ENCODE measurements around the gene ZER1. TPM values are rescaled to one million over a fixed set of nuclear protein-coding genes. Genes with fewer than 3 reads are reported as not detected.

Gene ZER1
- total and polyA plus RNA-seq, 2 of the 8 experiments (the other 6 are each of a cell fraction or from before 2014, with no cell fraction given) = 20.5 to 26.6 TPM

GRCh38 chr9:128750926-128751595, 20.7 kb downstream of the ZER1 start:
- Histone ChIP-seq H4K8ac (ENCODE audit: extremely low read depth, insufficient read depth, low read length) (no peak overlapping the region), H2BK5ac (ENCODE audit: low read depth, low read length) (no peak overlapping the region), H4K91ac (replicated peaks; ENCODE audit: insufficient read length, low read length) (no peak overlapping the region), H2BK12ac (ENCODE audit: low read depth, low read length) (no peak overlapping the region), H3K9ac (replicated peaks in 1 of 4; ENCODE audit: extremely low read depth in 1 of 4, low read depth in 3 of 4, low read length in 3 of 4) (no peak overlapping the region), H3K56ac (replicated peaks; ENCODE audit: insufficient read length, low read depth, low read length) (no peak overlapping the region), H2BK20ac (ENCODE audit: low read length) (no peak overlapping the region), H3K23me2 (ENCODE audit: low read depth, low read length) (no peaks in the 10 kb centered on the region), H3K4me3 (ENCODE audit: extremely low read depth in 1 of 4, insufficient read depth in 2 of 4, low read depth in 3 of 4, low read length in 4 of 4) (no peak overlapping the region), H3K4me2 (ENCODE audit: insufficient read depth in 1 of 2, low read depth in 2 of 2, low read length in 2 of 2) (no peak overlapping the region), H3K9me3 (ENCODE audit: insufficient read depth in 2 of 2, low read depth in 1 of 2, low read length in 1 of 2) (no peaks in the 10 kb centered on the region), H3K18ac (ENCODE audit: extremely low read depth, low read length) (no peak overlapping the region), H3K23ac (ENCODE audit: insufficient read length) (no peak overlapping the region), H3K4me1 (replicated peaks in 1 of 4; ENCODE audit: control insufficient read depth in 3 of 4, insufficient read depth in 4 of 4, low read length in 3 of 4) (no peaks in the 10 kb centered on the region), H3K27me3 (replicated peaks in 1 of 4; ENCODE audit: control insufficient read depth in 3 of 4, extremely low read depth in 1 of 4, insufficient read depth in 3 of 4, low read length in 3 of 4) (no peaks in the 10 kb centered on the region), H2BK120ac (replicated peaks; ENCODE audit: low read depth, low read length) (no peak overlapping the region), H3K36me3 (ENCODE audit: control insufficient read depth in 2 of 4, insufficient read depth in 4 of 4, low read length in 3 of 4) (peaks cover 0 to 8% (median 4%) of the 10 kb centered on the region in 4 experiments; a peak in 4 of 8 replicates), H2AFZ (ENCODE audit: low read length) (no peak overlapping the region), H2AK5ac (ENCODE audit: low read depth, low read length) (no peak overlapping the region), H3K79me2 (ENCODE audit: control insufficient read depth in 1 of 2, insufficient read depth in 2 of 2, low read length in 2 of 2) (no peaks in the 10 kb centered on the region), H3K4ac (replicated peaks; ENCODE audit: insufficient read length, low read depth, low read length) (no peak overlapping the region), H4K5ac (ENCODE audit: insufficient read length, low read depth, low read length) (no peak overlapping the region), H2BK15ac (ENCODE audit: low read length) (no peak overlapping the region), H4K20me1 (replicated peaks in 1 of 2; ENCODE audit: control insufficient read depth in 1 of 2, insufficient read depth in 2 of 2, low read length in 2 of 2) (peaks cover 2 to 3% of the 10 kb centered on the region in 2 experiments), H3K79me1 (ENCODE audit: low read depth, low read length) (no peaks in the 10 kb centered on the region), H3K14ac (ENCODE audit: insufficient read length) (no peak overlapping the region), H3K27ac (ENCODE audit: low read depth, low read length) (no peak overlapping the region)
- FAIRE-seq (no peak), DNase-seq (ENCODE audit: low read depth in 1 of 2, low spot score in 2 of 2) (no peak)
- 96% methylated on average over 22 of the region's 22 CpGs; no CpG with 5 or more reads in 1 of the 2 experiments for WGBS, 2 experiments (ENCODE audit: extremely low coverage in 1 of 2, insufficient coverage in 1 of 2, insufficient read length in 1 of 2, insufficient replicate concordance in 2 of 2, low coverage in 1 of 2, low lambda C conversion rate in 2 of 2, missing lambda C conversion rate in 1 of 2)
- CTCF ChIA-PET (ENCODE audit: partially characterized antibody) = interaction anchor here (0.6 to 13.4 kb wide), 4 partner anchors 8 to 49 kb away, joined by 3 to 104 read pairs (median 7); no protein-coding TSS in a partner anchor
- POLR2A ChIA-PET (ENCODE audit: partially characterized antibody) = interaction anchor here (0.6 to 1.4 kb wide), 6 partner anchors 8 to 49 kb away, joined by 3 to 4 read pairs (median 4); no protein-coding TSS in a partner anchor
- no peak for TF ChIP-seq CREB1 (IDR thresholded peaks at IDR 0.05)
- TF ChIP-seq GABPA (IDR thresholded peaks at IDR 0.05; ENCODE audit: borderline replicate concordance, insufficient read depth, low read length) = no peak
